ENCODE measurements around the gene PPP1R37.

The PPP1R37 gene

DNA sequence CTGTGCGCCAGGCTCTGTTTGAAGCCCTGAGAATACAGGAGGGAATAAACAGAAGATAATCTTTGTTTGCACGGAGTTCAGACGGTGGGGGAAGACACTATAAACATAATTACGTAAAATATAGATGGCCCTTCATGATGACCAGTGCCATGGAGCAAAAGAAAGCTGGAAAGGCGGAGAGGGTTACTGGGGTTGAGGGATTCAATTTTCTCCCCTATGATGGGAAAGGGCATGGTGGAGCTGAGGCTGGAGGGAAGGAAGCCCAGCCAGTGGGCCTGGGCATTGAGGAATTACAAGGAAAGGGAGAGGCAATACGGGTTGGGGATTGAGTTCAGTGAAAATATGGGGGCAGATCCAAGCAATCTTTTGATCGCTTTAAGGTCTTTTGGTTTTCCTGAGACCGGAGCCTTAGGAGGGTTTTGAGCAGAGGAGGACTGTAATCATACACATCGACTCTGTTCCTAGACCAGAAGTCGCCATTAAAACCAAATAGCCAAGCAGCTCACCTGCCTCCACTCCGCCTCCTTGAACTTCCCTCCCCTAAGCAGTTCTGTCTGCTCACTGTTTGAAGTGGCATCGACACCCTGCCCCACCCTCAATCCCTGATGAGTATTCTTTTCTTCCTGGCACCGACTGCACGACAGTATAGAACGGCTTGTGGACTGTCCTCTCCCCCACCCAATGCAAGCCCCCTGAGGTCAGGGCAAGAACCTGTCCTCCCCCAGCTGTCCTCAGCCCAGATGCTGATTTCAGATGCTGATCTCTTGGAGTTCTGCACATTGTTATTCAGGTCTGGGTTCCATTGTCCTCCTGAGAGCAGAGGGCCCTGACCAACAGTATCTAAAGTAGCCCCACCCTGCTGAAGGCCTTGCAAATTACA, 15.9 kb upstream of the PPP1R37 start:
- no peak for DNase-seq (ENCODE audit: low read depth)
- peak overlapping the region; percentile 69 for H3K4me3 ChIP-seq (ENCODE audit: low read length)
- TF ChIP-seq, protein P1, sequence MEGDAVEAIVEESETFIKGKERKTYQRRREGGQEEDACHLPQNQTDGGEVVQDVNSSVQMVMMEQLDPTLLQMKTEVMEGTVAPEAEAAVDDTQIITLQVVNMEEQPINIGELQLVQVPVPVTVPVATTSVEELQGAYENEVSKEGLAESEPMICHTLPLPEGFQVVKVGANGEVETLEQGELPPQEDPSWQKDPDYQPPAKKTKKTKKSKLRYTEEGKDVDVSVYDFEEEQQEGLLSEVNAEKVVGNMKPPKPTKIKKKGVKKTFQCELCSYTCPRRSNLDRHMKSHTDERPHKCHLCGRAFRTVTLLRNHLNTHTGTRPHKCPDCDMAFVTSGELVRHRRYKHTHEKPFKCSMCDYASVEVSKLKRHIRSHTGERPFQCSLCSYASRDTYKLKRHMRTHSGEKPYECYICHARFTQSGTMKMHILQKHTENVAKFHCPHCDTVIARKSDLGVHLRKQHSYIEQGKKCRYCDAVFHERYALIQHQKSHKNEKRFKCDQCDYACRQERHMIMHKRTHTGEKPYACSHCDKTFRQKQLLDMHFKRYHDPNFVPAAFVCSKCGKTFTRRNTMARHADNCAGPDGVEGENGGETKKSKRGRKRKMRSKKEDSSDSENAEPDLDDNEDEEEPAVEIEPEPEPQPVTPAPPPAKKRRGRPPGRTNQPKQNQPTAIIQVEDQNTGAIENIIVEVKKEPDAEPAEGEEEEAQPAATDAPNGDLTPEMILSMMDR (IDR thresholded peaks at IDR 0.05; ENCODE audit: insufficient read depth, low read depth, low read length, missing control alignments): no peak

DNA sequence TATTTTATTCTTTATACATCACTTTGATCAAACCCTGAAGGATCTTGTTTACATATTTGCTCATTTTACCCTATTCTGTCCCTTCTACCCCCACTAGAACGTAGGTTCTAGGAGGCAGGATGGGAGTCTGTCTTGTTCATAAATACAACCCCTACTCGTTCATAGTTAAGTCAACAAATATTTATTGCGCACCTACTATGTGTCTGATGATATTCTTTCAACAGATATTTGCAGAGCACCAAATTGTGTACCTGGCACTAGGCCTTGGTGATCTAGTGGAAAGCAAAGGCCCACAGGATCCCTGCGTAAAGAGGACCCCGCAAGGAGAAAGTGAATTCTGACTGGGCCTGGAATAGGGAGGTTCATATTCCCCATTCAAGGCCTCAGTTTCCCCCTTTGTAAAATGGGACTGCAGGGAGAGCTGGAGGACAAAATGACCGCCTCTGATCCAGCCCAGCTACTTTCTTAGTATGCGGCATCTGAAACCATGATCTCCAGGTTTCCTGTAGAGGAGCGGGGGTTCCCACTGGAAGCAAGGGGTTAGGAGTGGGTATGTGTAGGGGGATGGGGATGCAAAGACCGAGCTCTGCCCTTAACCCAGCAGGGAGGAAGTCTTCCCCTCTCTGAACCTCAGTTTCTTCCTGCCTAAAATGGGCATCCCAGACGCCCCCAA, 14.5 kb upstream of the PPP1R37 start:
- peak overlapping the region; percentile 96 for H3K4me3 ChIP-seq (ENCODE audit: low read length)
- DNase-seq (ENCODE audit: low read depth): no peak
- TF ChIP-seq, protein P1 (IDR thresholded peaks at IDR 0.05; ENCODE audit: insufficient read depth, low read depth, low read length, missing control alignments): no peak

DNA sequence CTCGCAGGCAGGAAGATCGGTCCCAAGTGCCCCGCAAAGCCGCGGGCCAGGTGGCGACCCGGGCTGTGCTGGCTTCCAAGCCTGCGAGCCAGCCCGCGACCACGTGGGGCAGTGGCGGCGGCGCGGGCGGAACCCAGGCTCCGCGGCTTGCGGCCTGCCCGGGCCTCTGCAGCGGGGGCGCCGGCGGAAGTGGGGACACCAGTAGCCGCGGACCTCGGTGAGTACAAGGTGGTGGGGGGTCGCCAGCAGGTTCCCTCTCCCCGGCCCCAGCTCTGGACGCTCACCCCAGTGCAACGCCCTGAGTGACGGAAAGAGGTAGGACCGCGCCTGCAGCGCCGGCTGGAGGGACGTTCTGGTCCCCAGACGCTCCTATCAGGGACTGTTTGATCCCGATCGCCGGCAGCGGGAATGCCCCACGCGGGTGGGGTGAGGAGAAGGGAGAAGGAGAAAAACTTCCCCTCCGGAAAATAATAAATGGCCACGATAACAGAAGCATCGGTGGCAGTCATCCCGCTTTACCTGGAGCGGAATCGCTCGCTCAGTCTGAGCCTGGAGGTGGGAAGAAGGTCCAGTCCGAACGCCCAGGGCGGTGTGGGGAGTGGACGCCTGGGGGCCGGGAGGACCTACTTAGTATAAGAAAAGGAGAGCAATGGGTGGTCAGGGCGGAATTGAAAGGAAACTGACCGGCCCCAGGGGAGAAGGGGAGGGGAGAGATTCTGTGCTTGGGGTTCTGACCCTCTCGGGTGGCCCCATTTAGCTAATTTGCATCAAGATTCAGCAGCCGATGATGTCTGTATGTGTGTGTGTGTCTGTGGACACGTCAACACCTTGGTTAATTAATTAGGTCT, 13.7 kb upstream of the PPP1R37 start, which contains the start of gene GEMIN7:
Gene GEMIN7 (plus strand): TSS at position 198 of the 848 bp plus-strand sequence. CDS start 10,855 bp downstream, outside the sequence.
- TF ChIP-seq, protein P1 (IDR thresholded peaks at IDR 0.05; ENCODE audit: insufficient read depth, low read depth, low read length, missing control alignments): no peak
- peak within 1 kb of the TSS; percentile 96 for H3K4me3 ChIP-seq (ENCODE audit: low read length)
- DNase-seq (ENCODE audit: low read depth): peak; percentile 79

DNA sequence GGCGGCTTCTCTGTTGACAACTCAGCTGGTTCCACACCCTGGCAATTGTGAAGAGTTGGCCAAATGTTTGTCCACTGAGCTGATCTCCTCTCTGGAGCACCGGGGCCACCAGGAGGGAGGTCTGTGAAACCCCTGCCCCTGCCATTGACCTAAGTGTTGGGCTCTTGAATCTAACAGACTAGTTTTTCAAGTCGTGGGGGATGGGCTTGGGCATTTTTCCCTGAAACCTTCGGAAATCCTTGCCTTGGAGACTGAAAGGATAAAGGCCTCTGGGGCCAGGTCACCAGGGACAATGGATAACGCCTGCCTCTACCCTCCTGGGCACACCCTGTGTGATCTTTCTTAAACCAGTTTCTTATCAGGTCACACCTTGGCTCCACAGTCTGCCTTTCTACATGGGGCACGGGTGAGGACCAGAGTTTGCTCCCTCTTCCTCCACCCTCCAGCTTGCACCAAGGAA, 13.0 kb upstream of the PPP1R37 start:
- H3K4me3 ChIP-seq (ENCODE audit: low read length): peak overlapping the region; percentile 96
- TF ChIP-seq, protein P1 (IDR thresholded peaks at IDR 0.05; ENCODE audit: insufficient read depth, low read depth, low read length, missing control alignments): no peak
- DNase-seq (ENCODE audit: low read depth): no peak

DNA sequence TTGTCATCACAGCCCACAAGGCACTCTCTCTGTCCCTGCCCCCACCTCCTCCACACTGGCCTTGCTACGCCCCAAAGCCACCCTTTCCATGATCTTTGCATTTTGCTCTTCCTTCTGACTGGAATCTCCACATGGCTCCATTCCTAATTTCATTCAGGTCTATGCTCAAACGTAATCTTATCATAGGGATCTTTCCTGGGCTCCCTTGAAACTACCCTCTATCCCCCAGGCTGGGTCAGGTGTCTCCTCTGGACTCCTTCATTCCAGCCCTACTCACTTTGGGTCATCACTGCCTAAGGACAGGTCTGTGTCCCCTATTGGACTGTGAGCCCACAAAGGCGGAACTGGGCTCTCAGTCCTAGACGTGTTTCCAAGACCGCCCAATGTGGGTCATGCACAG, 10.8 kb upstream of the PPP1R37 start:
- TF ChIP-seq, protein P1 (IDR thresholded peaks at IDR 0.05; ENCODE audit: insufficient read depth, low read depth, low read length, missing control alignments): no peak
- no peak overlapping the region for H3K4me3 ChIP-seq (ENCODE audit: low read length)
- no peak for DNase-seq (ENCODE audit: low read depth)

DNA sequence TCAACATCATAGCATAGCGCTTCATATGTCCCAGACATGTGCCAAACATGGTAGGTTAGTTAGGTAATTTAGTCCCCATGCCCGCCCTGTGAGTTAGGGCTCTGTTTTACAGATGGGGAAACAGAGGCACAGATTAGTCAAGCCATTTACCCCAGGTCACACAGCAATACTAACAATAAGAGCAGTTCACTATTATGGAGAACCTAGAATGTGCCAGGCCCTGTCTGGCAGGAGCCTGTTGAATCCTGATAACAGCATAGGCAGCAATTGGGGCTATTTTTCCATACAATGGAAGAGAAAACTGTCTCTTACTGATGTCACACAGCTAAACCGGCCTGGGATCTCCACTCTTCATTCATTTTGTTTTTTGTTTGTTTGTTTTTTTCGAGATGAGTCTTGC, 6.5 kb upstream of the PPP1R37 start:
- no peak for DNase-seq (ENCODE audit: low read depth)
- TF ChIP-seq, protein P1 (IDR thresholded peaks at IDR 0.05; ENCODE audit: insufficient read depth, low read depth, low read length, missing control alignments): no peak
- H3K4me3 ChIP-seq (ENCODE audit: low read length): no peak overlapping the region
